ENCODE measurements around the gene COL6A3. TPM values are rescaled to one million over a fixed set of nuclear protein-coding genes. Genes with fewer than 3 reads are reported as not detected.
A peak's percentile ranks its signal among the peaks of the same experiment; 100 is the strongest.

The COL6A3 gene
- total and polyA plus RNA-seq, 9 of the 15 experiments (the other 6 are each of a cell fraction or from before 2014, with no cell fraction given) = 0.07 to 4.1 (median 1.5) TPM

DNA sequence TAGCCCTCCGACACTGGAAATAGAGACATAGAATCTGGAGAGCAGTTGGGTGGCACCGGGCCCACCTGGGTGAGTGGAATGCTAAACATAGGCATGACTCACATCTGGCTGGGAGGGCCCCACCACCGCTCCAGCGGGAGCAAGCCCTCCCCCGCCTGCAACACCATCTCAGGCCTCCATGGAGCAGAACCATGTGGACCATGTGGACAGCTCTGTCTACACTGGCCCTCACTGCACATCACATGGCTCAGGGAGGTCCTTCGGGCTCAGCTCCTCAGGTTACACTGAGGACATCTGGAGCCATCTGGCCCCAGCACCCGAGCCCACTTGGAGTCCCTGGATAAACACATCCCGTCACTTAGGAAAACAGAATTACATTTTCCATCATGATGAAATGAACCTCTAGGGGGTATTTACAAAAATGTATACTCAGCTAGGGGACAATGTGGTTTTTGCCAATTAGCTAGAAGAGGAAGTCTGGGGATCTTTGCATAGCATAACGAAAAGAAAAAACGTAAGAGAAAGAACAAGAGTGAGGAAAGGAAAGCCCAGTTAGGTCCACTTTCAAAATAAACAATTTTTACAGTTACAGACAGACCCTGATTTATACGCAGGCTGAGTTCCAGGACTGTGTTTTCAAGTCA, 42.4 kb upstream of the COL6A3 start:
- Histone ChIP-seq H3K27ac (ENCODE audit: extremely low read depth, low read depth, low read length) (no peak overlapping the region), H3K9me1 (ENCODE audit: control insufficient read depth, insufficient read depth, low read length) (no peaks in the 10 kb centered on the region), H3K27me3 (ENCODE audit: control insufficient read depth in 2 of 2, insufficient read depth in 2 of 2, low read length in 2 of 2) (no peaks in the 10 kb centered on the region), H3K36me3 (ENCODE audit: control insufficient read depth, insufficient read depth, low read length) (no peaks in the 10 kb centered on the region), H4K20me1 (replicated peaks; ENCODE audit: control insufficient read depth, insufficient read depth, low read length) (no peaks in the 10 kb centered on the region), H3K9me3 (replicated peaks; ENCODE audit: control insufficient read depth, insufficient read depth, low read depth, low read length) (no peaks in the 10 kb centered on the region), H2AFZ (ENCODE audit: low read depth, low read length) (no peak overlapping the region), H3K79me2 (ENCODE audit: control insufficient read depth, insufficient read depth, low read length) (no peaks in the 10 kb centered on the region), H3K4me2 (ENCODE audit: insufficient read depth, low read length) (no peak overlapping the region), H3K4me1 (replicated peaks in 1 of 2; ENCODE audit: control insufficient read depth in 2 of 2, insufficient read depth in 2 of 2, low read length in 2 of 2) (peaks cover 0 to 3% of the 10 kb centered on the region in 2 experiments; a peak in 1 of 5 replicates), H3K9ac (ENCODE audit: insufficient read depth in 1 of 2, low read depth in 2 of 2, low read length in 2 of 2) (no peak overlapping the region), H3K4me3 (no peak overlapping the region)
- in situ Hi-C loops (cut with MboI) = no loop called here
- intact Hi-C loops (cut with micrococcal nuclease) = no loop called here
- WGBS (ENCODE audit: insufficient coverage, low coverage, missing lambda C conversion rate) = 17% methylated on average over 11 of the region's 11 CpGs
- FAIRE-seq (no peak), DNase-seq (ENCODE audit: extremely low read depth in 1 of 4, low spot score in 3 of 4) (no peak), ATAC-seq (no peak; the same call in 2 of the 3 replicates)
- TF ChIP-seq, protein P1, sequence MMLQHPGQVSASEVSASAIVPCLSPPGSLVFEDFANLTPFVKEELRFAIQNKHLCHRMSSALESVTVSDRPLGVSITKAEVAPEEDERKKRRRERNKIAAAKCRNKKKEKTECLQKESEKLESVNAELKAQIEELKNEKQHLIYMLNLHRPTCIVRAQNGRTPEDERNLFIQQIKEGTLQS (IDR thresholded peaks at IDR 0.05) = peak; percentile 66
- TF ChIP-seq, protein P1 (CRISPR knock-in tag; conservative IDR thresholded peaks at IDR 0.05) = no peak
- TF ChIP-seq L3MBTL2 (IDR thresholded peaks at IDR 0.05) = peak; percentile 18; the same call in 1 of the 2 replicates
- no peak for TF ChIP-seq ZNF24 (IDR thresholded peaks at IDR 0.05)
- TF ChIP-seq, protein P2, sequence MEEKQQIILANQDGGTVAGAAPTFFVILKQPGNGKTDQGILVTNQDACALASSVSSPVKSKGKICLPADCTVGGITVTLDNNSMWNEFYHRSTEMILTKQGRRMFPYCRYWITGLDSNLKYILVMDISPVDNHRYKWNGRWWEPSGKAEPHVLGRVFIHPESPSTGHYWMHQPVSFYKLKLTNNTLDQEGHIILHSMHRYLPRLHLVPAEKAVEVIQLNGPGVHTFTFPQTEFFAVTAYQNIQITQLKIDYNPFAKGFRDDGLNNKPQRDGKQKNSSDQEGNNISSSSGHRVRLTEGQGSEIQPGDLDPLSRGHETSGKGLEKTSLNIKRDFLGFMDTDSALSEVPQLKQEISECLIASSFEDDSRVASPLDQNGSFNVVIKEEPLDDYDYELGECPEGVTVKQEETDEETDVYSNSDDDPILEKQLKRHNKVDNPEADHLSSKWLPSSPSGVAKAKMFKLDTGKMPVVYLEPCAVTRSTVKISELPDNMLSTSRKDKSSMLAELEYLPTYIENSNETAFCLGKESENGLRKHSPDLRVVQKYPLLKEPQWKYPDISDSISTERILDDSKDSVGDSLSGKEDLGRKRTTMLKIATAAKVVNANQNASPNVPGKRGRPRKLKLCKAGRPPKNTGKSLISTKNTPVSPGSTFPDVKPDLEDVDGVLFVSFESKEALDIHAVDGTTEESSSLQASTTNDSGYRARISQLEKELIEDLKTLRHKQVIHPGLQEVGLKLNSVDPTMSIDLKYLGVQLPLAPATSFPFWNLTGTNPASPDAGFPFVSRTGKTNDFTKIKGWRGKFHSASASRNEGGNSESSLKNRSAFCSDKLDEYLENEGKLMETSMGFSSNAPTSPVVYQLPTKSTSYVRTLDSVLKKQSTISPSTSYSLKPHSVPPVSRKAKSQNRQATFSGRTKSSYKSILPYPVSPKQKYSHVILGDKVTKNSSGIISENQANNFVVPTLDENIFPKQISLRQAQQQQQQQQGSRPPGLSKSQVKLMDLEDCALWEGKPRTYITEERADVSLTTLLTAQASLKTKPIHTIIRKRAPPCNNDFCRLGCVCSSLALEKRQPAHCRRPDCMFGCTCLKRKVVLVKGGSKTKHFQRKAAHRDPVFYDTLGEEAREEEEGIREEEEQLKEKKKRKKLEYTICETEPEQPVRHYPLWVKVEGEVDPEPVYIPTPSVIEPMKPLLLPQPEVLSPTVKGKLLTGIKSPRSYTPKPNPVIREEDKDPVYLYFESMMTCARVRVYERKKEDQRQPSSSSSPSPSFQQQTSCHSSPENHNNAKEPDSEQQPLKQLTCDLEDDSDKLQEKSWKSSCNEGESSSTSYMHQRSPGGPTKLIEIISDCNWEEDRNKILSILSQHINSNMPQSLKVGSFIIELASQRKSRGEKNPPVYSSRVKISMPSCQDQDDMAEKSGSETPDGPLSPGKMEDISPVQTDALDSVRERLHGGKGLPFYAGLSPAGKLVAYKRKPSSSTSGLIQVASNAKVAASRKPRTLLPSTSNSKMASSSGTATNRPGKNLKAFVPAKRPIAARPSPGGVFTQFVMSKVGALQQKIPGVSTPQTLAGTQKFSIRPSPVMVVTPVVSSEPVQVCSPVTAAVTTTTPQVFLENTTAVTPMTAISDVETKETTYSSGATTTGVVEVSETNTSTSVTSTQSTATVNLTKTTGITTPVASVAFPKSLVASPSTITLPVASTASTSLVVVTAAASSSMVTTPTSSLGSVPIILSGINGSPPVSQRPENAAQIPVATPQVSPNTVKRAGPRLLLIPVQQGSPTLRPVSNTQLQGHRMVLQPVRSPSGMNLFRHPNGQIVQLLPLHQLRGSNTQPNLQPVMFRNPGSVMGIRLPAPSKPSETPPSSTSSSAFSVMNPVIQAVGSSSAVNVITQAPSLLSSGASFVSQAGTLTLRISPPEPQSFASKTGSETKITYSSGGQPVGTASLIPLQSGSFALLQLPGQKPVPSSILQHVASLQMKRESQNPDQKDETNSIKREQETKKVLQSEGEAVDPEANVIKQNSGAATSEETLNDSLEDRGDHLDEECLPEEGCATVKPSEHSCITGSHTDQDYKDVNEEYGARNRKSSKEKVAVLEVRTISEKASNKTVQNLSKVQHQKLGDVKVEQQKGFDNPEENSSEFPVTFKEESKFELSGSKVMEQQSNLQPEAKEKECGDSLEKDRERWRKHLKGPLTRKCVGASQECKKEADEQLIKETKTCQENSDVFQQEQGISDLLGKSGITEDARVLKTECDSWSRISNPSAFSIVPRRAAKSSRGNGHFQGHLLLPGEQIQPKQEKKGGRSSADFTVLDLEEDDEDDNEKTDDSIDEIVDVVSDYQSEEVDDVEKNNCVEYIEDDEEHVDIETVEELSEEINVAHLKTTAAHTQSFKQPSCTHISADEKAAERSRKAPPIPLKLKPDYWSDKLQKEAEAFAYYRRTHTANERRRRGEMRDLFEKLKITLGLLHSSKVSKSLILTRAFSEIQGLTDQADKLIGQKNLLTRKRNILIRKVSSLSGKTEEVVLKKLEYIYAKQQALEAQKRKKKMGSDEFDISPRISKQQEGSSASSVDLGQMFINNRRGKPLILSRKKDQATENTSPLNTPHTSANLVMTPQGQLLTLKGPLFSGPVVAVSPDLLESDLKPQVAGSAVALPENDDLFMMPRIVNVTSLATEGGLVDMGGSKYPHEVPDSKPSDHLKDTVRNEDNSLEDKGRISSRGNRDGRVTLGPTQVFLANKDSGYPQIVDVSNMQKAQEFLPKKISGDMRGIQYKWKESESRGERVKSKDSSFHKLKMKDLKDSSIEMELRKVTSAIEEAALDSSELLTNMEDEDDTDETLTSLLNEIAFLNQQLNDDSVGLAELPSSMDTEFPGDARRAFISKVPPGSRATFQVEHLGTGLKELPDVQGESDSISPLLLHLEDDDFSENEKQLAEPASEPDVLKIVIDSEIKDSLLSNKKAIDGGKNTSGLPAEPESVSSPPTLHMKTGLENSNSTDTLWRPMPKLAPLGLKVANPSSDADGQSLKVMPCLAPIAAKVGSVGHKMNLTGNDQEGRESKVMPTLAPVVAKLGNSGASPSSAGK (IDR thresholded peaks at IDR 0.05) = peak; percentile 55; the same call in 1 of the 2 replicates
- peak; percentile 23; the same call in 1 of the 2 replicates for TF ChIP-seq JUND (IDR thresholded peaks at IDR 0.05; ENCODE audit: borderline replicate concordance, low read depth, low read length)
- no peak for TF ChIP-seq JUND (tag; IDR thresholded peaks at IDR 0.05; ENCODE audit: borderline replicate concordance, low read depth, low read length)
- ChIA-PET POLR2A (interaction anchor here (0.6 to 1.2 kb wide), 2 partner anchors 10 to 84 kb away, joined by 3 read pairs; no protein-coding TSS in a partner anchor), CTCF (ENCODE audit: low intra/inter-chr PET ratio) (no interaction called here)
- BruUV-seq (replicated peaks) = no TSS peak

All from K562 (cell line).